Ascending aorta (tissue), 2 donors: ENCODE measurements around the gene ZP1. TPM values are rescaled to one million over a fixed set of nuclear protein-coding genes. Genes with fewer than 3 reads are reported as not detected.
A peak's percentile ranks its signal among the peaks of the same experiment; 100 is the strongest.

ENCODE experiments used
- DNase-seq, 2 donors: peaks; one replicate each; pipeline ENCODE4 v3.0.0-alpha.2; 2019; ENCODE audit warnings: low spot score in 2 of 2
- H3K27ac ChIP-seq, 2 donors: fragments of 200-600 bp; sonication (generic); one replicate each; pipeline ENCODE4 v1.5.1; 2016 to 2017; ENCODE audit warnings: mild to moderate bottlenecking in 1 of 2
- H3K27me3 ChIP-seq: fragments of 200-600 bp; sonication (generic); one replicate; pipeline ENCODE4 v1.5.1; 2017
- H3K36me3 ChIP-seq, 2 donors: fragments of 200-600 bp; sonication (generic); one replicate each; pipeline ENCODE4 v1.5.1; 2016
- H3K4me1 ChIP-seq, 2 donors: fragments of 200-600 bp; sonication (generic); one replicate each; pipeline ENCODE4 v1.5.1; 2016 to 2017; ENCODE audit warnings: mild to moderate bottlenecking in 1 of 2
- H3K4me3 ChIP-seq, 2 donors: fragments of 200-600 bp; sonication (generic); one replicate each; pipeline ENCODE4 v1.5.1; 2016 to 2017; ENCODE audit warnings: mild to moderate bottlenecking in 1 of 2
- H3K9me3 ChIP-seq, 2 donors: fragments of 200-600 bp; sonication (generic); one replicate each; pipeline ENCODE4 v1.5.1; 2016
- CTCF ChIP-seq, 3 experiments: fragments of 200-600 bp in 2 of 3; fragments of 450-650 bp in 1 of 3; sonication (generic) in 2 of 3; IDR thresholded peaks; one replicate each; pipeline ENCODE4 v1.5.1; 2016 to 2019; ENCODE audit warnings: antibody characterized with exemption in 3 of 3, mild to moderate bottlenecking in 1 of 3, moderate library complexity in 1 of 3
- intact Hi-C: fragments of 100-400 bp; cut with DNase I; formaldehyde crosslinking; loops from one replicate; pipeline ENCODE4 v1.15.1; 2023
- total RNA-seq: library from RNA; depleted of rRNA; stranded (reverse); fragments of >200 nt; gene quantifications from one replicate; pipeline ENCODE4 v1.1.0, GENCODE V29; 2016

ZP1 gene
- total RNA-seq, 1 donor from 2014 or later: not detected

GRCh38 chr11:60910711-60911380, 43.5 kb downstream of the ZP1 start:
- no peak for DNase-seq
- intact Hi-C loops: no loop called here
- TF ChIP-seq CTCF (IDR thresholded peaks at IDR 0.05): no peak
- Histone ChIP-seq H3K27me3 (no peaks in the 10 kb centered on the region), H3K27ac (no peak overlapping the region), H3K36me3 (no peaks in the 10 kb centered on the region), H3K4me3 (no peak overlapping the region), H3K4me1 (peaks cover 2 to 17% of the 10 kb centered on the region in 2 donors), H3K9me3 (no peaks in the 10 kb centered on the region)

DNA sequence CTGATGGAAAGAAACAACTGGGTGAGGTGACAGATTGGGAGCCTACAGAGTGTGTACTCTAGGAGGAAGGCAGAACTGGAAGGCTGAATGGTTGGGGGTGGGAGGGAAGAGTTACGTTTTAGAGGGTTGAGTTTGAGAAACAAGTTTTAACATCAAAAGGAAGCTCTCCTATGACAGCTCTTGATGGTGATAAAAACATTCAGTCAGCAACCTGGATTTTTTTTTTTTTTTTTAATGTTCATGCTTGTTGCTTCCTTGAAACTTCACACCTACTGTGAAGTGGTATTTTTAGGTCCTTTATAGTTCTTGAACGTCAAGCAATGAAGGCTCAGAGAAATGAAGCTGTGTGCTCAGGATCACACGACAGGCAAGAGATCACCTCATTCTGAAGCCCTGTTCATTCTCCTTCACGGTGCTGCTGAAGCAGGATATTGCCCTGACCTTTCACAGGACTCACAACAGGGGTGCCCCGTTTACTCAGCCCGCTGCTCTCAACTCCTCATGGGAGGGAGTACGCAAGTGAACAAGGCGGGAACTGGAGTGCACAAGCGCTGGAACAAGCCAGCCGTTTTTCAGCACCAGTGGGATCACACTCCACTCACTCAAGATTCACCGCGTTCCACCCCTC, 45.0 kb downstream of the ZP1 start:
- intact Hi-C loops: no loop called here
- H3K4me1 ChIP-seq: peaks cover 0 to 24% of the 10 kb centered on the region in 2 donors
- H3K9me3 ChIP-seq: no peaks in the 10 kb centered on the region
- H3K27ac ChIP-seq: peak overlapping the region; percentile 89 to 97
- DNase-seq: no peak
- H3K36me3 ChIP-seq: no peaks in the 10 kb centered on the region
- TF ChIP-seq CTCF (IDR thresholded peaks at IDR 0.05): no peak
- no peaks in the 10 kb centered on the region for H3K27me3 ChIP-seq
- H3K4me3 ChIP-seq: no peak overlapping the region

GRCh38 chr11:60912851-60913528, 45.6 kb downstream of the ZP1 start:
- Histone ChIP-seq H3K4me3 (peak overlapping the region; percentile 70 to 96), H3K9me3 (no peaks in the 10 kb centered on the region), H3K36me3 (no peaks in the 10 kb centered on the region), H3K27me3 (no peaks in the 10 kb centered on the region), H3K4me1 (peaks cover 0 to 24% of the 10 kb centered on the region in 2 donors), H3K27ac (peak overlapping the region; percentile 89 to 97)
- DNase-seq: no peak
- intact Hi-C loops: no loop called here
- no peak for TF ChIP-seq CTCF (IDR thresholded peaks at IDR 0.05)

DNA sequence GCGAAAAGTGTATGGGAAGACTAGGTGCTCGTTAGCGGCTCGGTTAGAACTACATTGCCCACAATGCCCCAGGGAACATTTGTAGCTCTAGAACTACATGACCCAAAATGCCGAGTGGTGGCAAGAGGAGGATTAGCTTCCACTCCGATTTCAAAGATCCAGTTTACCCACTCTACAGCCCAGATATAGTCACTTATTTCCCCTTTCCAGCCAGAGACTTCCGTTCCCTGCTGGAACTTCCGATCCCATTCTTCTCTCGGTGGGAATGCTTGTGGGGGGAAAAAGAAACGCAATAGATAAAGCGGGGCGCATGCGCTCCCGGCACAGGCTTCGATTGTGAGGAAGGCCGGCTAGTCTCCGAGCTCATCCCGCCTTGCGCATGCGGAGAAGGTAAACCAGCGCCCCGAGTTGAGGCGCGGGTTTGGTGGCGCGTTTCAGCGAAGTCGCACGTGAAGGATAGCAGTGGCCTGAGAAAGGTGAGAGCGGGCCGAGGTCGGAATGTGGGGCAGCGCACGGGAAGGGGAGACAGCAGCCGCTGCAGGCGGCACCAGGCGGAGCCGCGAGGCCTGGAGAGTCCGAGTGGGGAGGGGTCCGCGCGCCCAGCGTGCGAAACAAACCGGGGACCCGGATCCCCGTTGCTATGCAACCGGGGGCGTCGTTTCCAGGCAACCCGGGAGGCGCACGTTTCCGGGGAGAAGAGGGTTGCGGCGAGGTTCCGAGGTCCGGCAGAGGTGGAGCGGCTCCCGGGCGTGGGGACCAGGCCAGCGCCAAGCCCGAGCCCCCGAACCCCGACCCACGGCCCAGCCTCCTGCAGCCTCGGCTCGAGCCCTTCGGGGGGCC, 46.7 kb downstream of the ZP1 start, which contains the start of gene TMEM109:
Gene TMEM109, plus strand, starts transcription at position 366 of the 840 bp plus-strand sequence. CDS start 5,536 bp downstream, outside the sequence.
- Histone ChIP-seq H3K9me3 (no peaks in the 10 kb centered on the region), H3K27ac (peak within 1 kb of the TSS; percentile 89 to 97), H3K4me1 (peaks cover 0 to 26% of the 10 kb centered on the region in 2 donors), H3K27me3 (no peaks in the 10 kb centered on the region), H3K36me3 (no peaks in the 10 kb centered on the region), H3K4me3 (peak within 1 kb of the TSS; percentile 70 to 96)
- peak in 2 of 3 experiments; percentile 14 to 24 for TF ChIP-seq CTCF (IDR thresholded peaks at IDR 0.05)
- peak; percentile 53 to 92 for DNase-seq
- intact Hi-C loops: no loop called here

GRCh38 chr11:60914633-60915247, 47.4 kb downstream of the ZP1 start:
- peak overlapping the region; percentile 70 to 96 for H3K4me3 ChIP-seq
- H3K4me1 ChIP-seq: peaks cover 0 to 28% of the 10 kb centered on the region in 2 donors
- DNase-seq: no peak
- no peaks in the 10 kb centered on the region for H3K9me3 ChIP-seq
- peaks cover 2 to 3% of the 10 kb centered on the region in 2 donors for H3K36me3 ChIP-seq
- intact Hi-C loops: loop anchor here (5.0 kb wide), 2 partner anchors 38 to 213 kb away; partner anchors contain the start of gene SLC15A3
- no peaks in the 10 kb centered on the region for H3K27me3 ChIP-seq
- H3K27ac ChIP-seq: peak overlapping the region; percentile 89 to 97
- no peak for TF ChIP-seq CTCF (IDR thresholded peaks at IDR 0.05)
